K562 (cell line): ENCODE data around the gene TNFRSF6B. TPM values are rescaled to one million over a fixed set of nuclear protein-coding genes. Genes with fewer than 3 reads are reported as not detected.
A peak's percentile ranks its signal among the peaks of the same experiment; 100 is the strongest.

Experiments used
- ATF6 ChIP-seq: sonication (generic); formaldehyde crosslinking; IDR thresholded peaks from 2 replicates; pipeline ENCODE4 v1.4.0; 2020; ENCODE audit warnings: mild to moderate bottlenecking, missing genetic modification reagents
- BRF2 ChIP-seq: IDR thresholded peaks from 3 replicates; pipeline ENCODE4 v1.6.1; 2011; ENCODE audit warnings: borderline replicate concordance, mild to moderate bottlenecking; ENCODE audit not compliant: insufficient read length, insufficient read depth
- CAMTA2 ChIP-seq: fragments of 250-450 bp; sonication (Bioruptor Pico); conservative IDR thresholded peaks from 2 replicates; pipeline ENCODE4 v1.5.1; 2022
- CBX8 ChIP-seq: fragments of 200-600 bp; sonication (generic); IDR thresholded peaks from 2 replicates; pipeline ENCODE4 v1.6.1; 2012; ENCODE audit warnings: borderline replicate concordance, mixed run types, low read depth, mild to moderate bottlenecking, moderate library complexity, mixed read lengths, low read length, control low read depth, inconsistent platforms; ENCODE audit not compliant: poor library complexity, severe bottlenecking; ENCODE audit errors: extremely low read depth
- CEBPZ ChIP-seq: fragments of 150-350 bp; IDR thresholded peaks from 2 replicates; pipeline ENCODE4 v1.6.1; 2014; ENCODE audit warnings: low read depth, mild to moderate bottlenecking, low read length, borderline replicate concordance
- EP400 ChIP-seq: fragments of 450-650 bp; IDR thresholded peaks from 2 replicates; pipeline ENCODE4 v1.6.1; 2017; ENCODE audit warnings: antibody characterized with exemption, mild to moderate bottlenecking, moderate library complexity
- IFI16 ChIP-seq: fragments of 250-450 bp; sonication (Bioruptor Pico); IDR thresholded peaks from 2 replicates; pipeline ENCODE4 v2.1.2; 2022; ENCODE audit warnings: mild to moderate bottlenecking, inconsistent platforms
- MLX ChIP-seq, 2 experiments: fragments of 450-650 bp in 1 of 2; sonication (generic) in 1 of 2; formaldehyde crosslinking; conservative IDR thresholded peaks; 2 replicates each; pipeline versions ENCODE4 v1.4.0 to v1.8.1; 2020 to 2022; ENCODE audit warnings: mild to moderate bottlenecking in 1 of 2, missing genetic modification reagents in 1 of 2
- NFE2L1 ChIP-seq: fragments of 450-650 bp; IDR thresholded peaks from 2 replicates; pipeline ENCODE4 v1.6.1; 2016; ENCODE audit warnings: missing genetic modification characterization, low read depth, mild to moderate bottlenecking, missing compliant biosample characterization, moderate library complexity, borderline replicate concordance
- RBBP5 ChIP-seq: fragments of 200-600 bp; sonication (generic); IDR thresholded peaks from 2 replicates; pipeline ENCODE4 v1.6.1; 2012; ENCODE audit warnings: borderline replicate concordance, mild to moderate bottlenecking, low read length, control low read depth, inconsistent platforms; ENCODE audit not compliant: insufficient read depth, poor library complexity, severe bottlenecking
- RBM14 ChIP-seq: fragments of 200-400 bp; formaldehyde crosslinking; IDR thresholded peaks from 2 replicates; pipeline ENCODE4 v1.6.1; 2018; ENCODE audit warnings: low read depth, mild to moderate bottlenecking, low read length, moderate library complexity, borderline replicate concordance; ENCODE audit not compliant: insufficient read depth
- TSC22D4 ChIP-seq: fragments of 450-650 bp; IDR thresholded peaks from 2 replicates; pipeline ENCODE4 v1.6.1; 2016; ENCODE audit warnings: missing genetic modification characterization, missing biosample characterization, control low read depth
- ZFP36 ChIP-seq: fragments of 150-350 bp; IDR thresholded peaks from 2 replicates; pipeline ENCODE4 v1.6.1; 2018; ENCODE audit warnings: low read length, low read depth; ENCODE audit not compliant: partially characterized antibody
- ZNF212 ChIP-seq: fragments of 450-650 bp; formaldehyde crosslinking; IDR thresholded peaks from 2 replicates; pipeline ENCODE4 v1.4.0; 2020; ENCODE audit warnings: mild to moderate bottlenecking
- ZNF239 ChIP-seq: fragments of 250-450 bp; sonication (Bioruptor Pico); IDR thresholded peaks from 2 replicates; pipeline ENCODE4 v1.4.0; 2020; ENCODE audit warnings: mild to moderate bottlenecking
- ZNF263 ChIP-seq: sonication (generic); formaldehyde crosslinking; IDR thresholded peaks from 2 replicates; pipeline ENCODE4 v1.8.0; 2022; ENCODE audit warnings: mild to moderate bottlenecking, missing genetic modification reagents, borderline replicate concordance
- ZNF3 ChIP-seq: fragments of 250-450 bp; sonication (Bioruptor Pico); IDR thresholded peaks from 2 replicates; pipeline ENCODE4 v1.5.0; 2021; ENCODE audit warnings: mild to moderate bottlenecking, moderate library complexity
- ZNF583 ChIP-seq: fragments of 250-450 bp; sonication (Bioruptor Pico); IDR thresholded peaks from 2 replicates; pipeline ENCODE4 v1.4.0; 2020
- polyA plus RNA-seq, 8 experiments: library from polyadenylated mRNA; depleted of rRNA in 4 of 8; stranded (reverse) in 5 of 8; unstranded in 3 of 8; fragments of >200 nt; fragmentation: Nextera tagmentation in 2 of 8; fragmentation: Illumina TruSeq in 1 of 8; extraction: Ambion mirVana in 2 of 8; extraction: Trizol in 1 of 8; gene quantifications; 2 replicates each; pipeline versions ENCODE4 v1.2.1 to v1.2.3, GENCODE V29; 2011 to 2014; ENCODE audit warnings: inconsistent platforms in 1 of 8, missing spikeins in 1 of 8
- total RNA-seq, 7 experiments: library from RNA; depleted of rRNA in 6 of 7; stranded (reverse); fragments of >200 nt in 6 of 7; fragmentation: Illumina TruSeq in 2 of 7; extraction: Trizol in 2 of 7; gene quantifications; 2 replicates each; pipeline versions ENCODE4 v1.2.1 to v1.2.3, GENCODE V29; 2011 to 2021; ENCODE audit warnings: low replicate concordance in 1 of 7

The TNFRSF6B gene
- total and polyA plus RNA-seq, 9 of the 15 experiments (the other 6 are each of a cell fraction or from before 2014, with no cell fraction given), result 0.10 to 3.5 (median 0.32) TPM; not detected in 6

- peak; percentile 66; the same call in 1 of the 2 replicates for TF ChIP-seq ATF6 (CRISPR knock-in tag)
- TF ChIP-seq ZNF239, result no peak
- no peak for TF ChIP-seq ZNF212
- no peak for TF ChIP-seq NFE2L1
- no peak for TF ChIP-seq TSC22D4 (tag)
- no peak for TF ChIP-seq CAMTA2
- TF ChIP-seq IFI16 (CRISPR knock-in tag), result no peak
- no peak; the same call in 1 of the 2 replicates for TF ChIP-seq EP400
- no peak for TF ChIP-seq RBM14
- peak; percentile 6 for TF ChIP-seq RBBP5
- peak in 1 of 2 experiments; percentile 88; a peak in 1 of 4 replicates for TF ChIP-seq MLX (CRISPR knock-in tag; conservative IDR thresholded peaks at IDR 0.05)
- no peak for TF ChIP-seq CBX8
- peak; percentile 96 for TF ChIP-seq ZNF263 (CRISPR knock-in tag)
- no peak for TF ChIP-seq ZNF3 (CRISPR knock-in tag)
- TF ChIP-seq ZNF583, result peak; percentile 17; the same call in 1 of the 2 replicates
- no peak for TF ChIP-seq BRF2
- no peak for TF ChIP-seq CEBPZ
- no peak for TF ChIP-seq ZFP36
Observed at GRCh38 chr20:63653041-63653973, 43.1 kb upstream of the TNFRSF6B start, which contains the start of gene STMN3 (continued).
